CD4-positive, alpha-beta T cell treated with Interleukin-17A for 1 hour (primary cell): ENCODE data around the gene ANKRD33B.
"Not testable (repeated sequence)": the region's sequence is repeated elsewhere in the genome, so short reads cannot be mapped to it uniquely, and the experiment has no call there.

ENCODE experiments used
- DNase-seq: peaks from one replicate; pipeline ENCODE4 v3.0.0-alpha.2; 2020

Gene ANKRD33B

GRCh38 chr5:10537624-10538023, 26.2 kb upstream of the ANKRD33B start:
- DNase-seq, result no peak

GRCh38 chr5:10538103-10538788, 25.6 kb upstream of the ANKRD33B start:
- no peak for DNase-seq

GRCh38 chr5:10538789-10539686, 24.8 kb upstream of the ANKRD33B start:
- no peak for DNase-seq

GRCh38 chr5:10539687-10539998, 24.2 kb upstream of the ANKRD33B start:
- DNase-seq, result no peak

- no peak for DNase-seq
These were observed 23.8 kb upstream of the ANKRD33B start for GRCh38 chr5:10540036-10540544.

- no peak for DNase-seq
These were observed 22.8 kb upstream of the ANKRD33B start for GRCh38 chr5:10540951-10541646.

GRCh38 chr5:10542055-10542550, 21.8 kb upstream of the ANKRD33B start:
- no peak for DNase-seq

GRCh38 chr5:10543585-10544040, 20.3 kb upstream of the ANKRD33B start:
- no peak for DNase-seq

- no peak for DNase-seq
These were observed 18.8 kb upstream of the ANKRD33B start for GRCh38 chr5:10545084-10545483.

GRCh38 chr5:10546186-10546585, 17.7 kb upstream of the ANKRD33B start:
- DNase-seq, result no peak

GRCh38 chr5:10548418-10549122, 15.3 kb upstream of the ANKRD33B start:
- no peak for DNase-seq

- DNase-seq, result not testable (repeated sequence)
These were observed 14.8 kb upstream of the ANKRD33B start for GRCh38 chr5:10549123-10549514.

GRCh38 chr5:10550222-10550995, 13.5 kb upstream of the ANKRD33B start:
- no peak for DNase-seq

GRCh38 chr5:10551782-10552138, 12.1 kb upstream of the ANKRD33B start:
- no peak for DNase-seq

- no peak for DNase-seq
These were observed 11.4 kb upstream of the ANKRD33B start for GRCh38 chr5:10552183-10553143.

- DNase-seq, result no peak
These were observed 10.4 kb upstream of the ANKRD33B start for GRCh38 chr5:10553476-10553875.

GRCh38 chr5:10555277-10555684, 8.6 kb upstream of the ANKRD33B start:
- no peak for DNase-seq

- DNase-seq, result no peak
These were observed 7.5 kb upstream of the ANKRD33B start for GRCh38 chr5:10556289-10556807.

- no peak for DNase-seq
These were observed 6.8 kb upstream of the ANKRD33B start for GRCh38 chr5:10556893-10557746.
